Suppressor macrophage (primary cell): ENCODE data around the gene MADCAM1.
"Not testable (repeated sequence)": the region's sequence is repeated elsewhere in the genome, so short reads cannot be mapped to it uniquely, and the experiment has no call there.

Source experiments
- DNase-seq, 4 experiments: peaks; one replicate each; pipeline ENCODE4 v3.0.0-alpha.2; 2020 to 2022

Gene MADCAM1

GRCh38 chr19:465056-465816 is 31.1 kb upstream of the MADCAM1 start:
- DNase-seq, result no peak

GRCh38 chr19:467554-467953 is 28.7 kb upstream of the MADCAM1 start:
- DNase-seq, result no peak

- no peak for DNase-seq
Measured at GRCh38 chr19:468587-469256, 27.6 kb upstream of the MADCAM1 start.

GRCh38 chr19:469833-470232 is 26.5 kb upstream of the MADCAM1 start:
- no peak for DNase-seq

GRCh38 chr19:470701-471100 is 25.6 kb upstream of the MADCAM1 start:
- DNase-seq, result no peak

- DNase-seq, result no peak
Measured at GRCh38 chr19:472005-472858, 24.1 kb upstream of the MADCAM1 start.

GRCh38 chr19:474126-475078 is 21.9 kb upstream of the MADCAM1 start:
- no peak for DNase-seq

GRCh38 chr19:475360-475759 is 20.9 kb upstream of the MADCAM1 start:
- DNase-seq, result no peak

GRCh38 chr19:478236-478903 is 17.9 kb upstream of the MADCAM1 start:
- no peak for DNase-seq

- DNase-seq, result no peak
Measured at GRCh38 chr19:478976-479375, 17.3 kb upstream of the MADCAM1 start.

GRCh38 chr19:480016-480855 is 16.1 kb upstream of the MADCAM1 start:
- DNase-seq, result peak in 3 of 4 experiments; percentile 20 to 82 (median 78)

- DNase-seq, result not testable (repeated sequence)
Measured at GRCh38 chr19:481100-481499, 15.2 kb upstream of the MADCAM1 start.

GRCh38 chr19:482186-483041 is 13.9 kb upstream of the MADCAM1 start:
- DNase-seq, result no peak

- no peak for DNase-seq
Measured at GRCh38 chr19:483332-484072, 12.8 kb upstream of the MADCAM1 start.

GRCh38 chr19:484494-484893 is 11.8 kb upstream of the MADCAM1 start:
- no peak for DNase-seq

GRCh38 chr19:485077-485476 is 11.2 kb upstream of the MADCAM1 start:
- no peak for DNase-seq

- no peak for DNase-seq
Measured at GRCh38 chr19:485583-486236, 10.6 kb upstream of the MADCAM1 start.
